Measurements from ENCODE around the gene GLIS1. TPM values are rescaled to one million over a fixed set of nuclear protein-coding genes. Genes with fewer than 3 reads are reported as not detected.

GLIS1 gene
- total RNA-seq, 1 donor from 2014 or later: 0.16 TPM

- H3K9me3 ChIP-seq (replicated peaks): no peaks in the 10 kb centered on the region
- TF ChIP-seq CTCF (IDR thresholded peaks at IDR 0.05; ENCODE audit: borderline replicate concordance): no peak
- H3K27ac ChIP-seq (replicated peaks): no peak overlapping the region
- intact Hi-C loops (cut with micrococcal nuclease): no loop called here
- no peaks in the 10 kb centered on the region for H3K4me1 ChIP-seq
- no peak overlapping the region for H3K4me3 ChIP-seq
- H3K27me3 ChIP-seq (ENCODE audit: low read depth): peaks cover 44% of the 10 kb centered on the region
- DNase-seq: no peak
- H3K36me3 ChIP-seq: no peaks in the 10 kb centered on the region
Measured at GRCh38 chr1:53576866-53577760, 161.9 kb downstream of the GLIS1 start.

DNA sequence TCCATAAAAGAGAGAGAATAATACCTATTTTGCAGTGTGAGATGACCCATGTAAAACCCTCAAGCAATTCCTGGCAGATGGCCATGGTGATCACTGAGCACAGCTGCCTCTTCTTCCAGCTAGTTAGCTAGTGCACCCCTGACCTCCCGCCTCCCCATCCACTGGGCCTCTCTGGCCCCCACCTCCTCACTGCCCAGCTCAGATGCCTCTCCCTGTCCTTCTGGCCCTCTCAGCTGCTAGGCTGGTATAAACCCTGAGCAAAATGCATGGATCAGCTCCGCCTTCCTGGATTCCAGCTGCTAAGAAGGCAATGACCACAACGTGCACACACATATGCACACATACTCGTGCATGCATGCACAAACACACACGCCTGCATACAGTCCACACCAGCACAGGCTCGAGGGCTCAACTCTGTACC is 162.6 kb downstream of the GLIS1 start:
- DNase-seq: no peak

DNA sequence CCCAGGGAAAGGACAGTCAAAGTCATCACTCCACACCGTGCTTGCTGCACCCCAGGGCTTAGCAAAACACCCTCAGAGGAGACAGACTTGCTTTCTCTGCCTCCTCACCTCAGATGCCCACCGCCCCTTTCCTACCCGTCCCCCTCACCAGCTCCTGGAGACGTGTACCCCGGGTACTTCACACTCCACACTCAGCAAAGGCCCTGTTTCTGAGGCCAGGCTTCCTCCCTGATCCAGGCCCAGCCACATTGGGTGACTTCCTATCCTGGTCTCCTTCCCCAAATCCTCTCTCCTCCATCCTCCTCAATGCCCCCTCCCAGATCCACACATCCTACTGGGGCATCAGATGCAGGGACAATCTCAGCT is 163.0 kb downstream of the GLIS1 start:
- Histone ChIP-seq H3K4me1 (no peaks in the 10 kb centered on the region), H3K4me3 (no peak overlapping the region), H3K9me3 (replicated peaks) (no peaks in the 10 kb centered on the region), H3K27me3 (ENCODE audit: low read depth) (peaks cover 41% of the 10 kb centered on the region), H3K27ac (replicated peaks) (no peak overlapping the region), H3K36me3 (no peaks in the 10 kb centered on the region)
- no peak for TF ChIP-seq CTCF (IDR thresholded peaks at IDR 0.05; ENCODE audit: borderline replicate concordance)
- DNase-seq: no peak
- intact Hi-C loops (cut with micrococcal nuclease): no loop called here

More for the DNA sequence above, 162.6 kb downstream of the GLIS1 start:
- no peak for TF ChIP-seq CTCF (IDR thresholded peaks at IDR 0.05; ENCODE audit: borderline replicate concordance)
- intact Hi-C loops (cut with micrococcal nuclease): no loop called here
- no peak overlapping the region for H3K4me3 ChIP-seq
- H3K4me1 ChIP-seq: no peaks in the 10 kb centered on the region
- H3K36me3 ChIP-seq: no peaks in the 10 kb centered on the region
- no peaks in the 10 kb centered on the region for H3K9me3 ChIP-seq (replicated peaks)
- peaks cover 44% of the 10 kb centered on the region for H3K27me3 ChIP-seq (ENCODE audit: low read depth)
- H3K27ac ChIP-seq (replicated peaks): no peak overlapping the region

DNA sequence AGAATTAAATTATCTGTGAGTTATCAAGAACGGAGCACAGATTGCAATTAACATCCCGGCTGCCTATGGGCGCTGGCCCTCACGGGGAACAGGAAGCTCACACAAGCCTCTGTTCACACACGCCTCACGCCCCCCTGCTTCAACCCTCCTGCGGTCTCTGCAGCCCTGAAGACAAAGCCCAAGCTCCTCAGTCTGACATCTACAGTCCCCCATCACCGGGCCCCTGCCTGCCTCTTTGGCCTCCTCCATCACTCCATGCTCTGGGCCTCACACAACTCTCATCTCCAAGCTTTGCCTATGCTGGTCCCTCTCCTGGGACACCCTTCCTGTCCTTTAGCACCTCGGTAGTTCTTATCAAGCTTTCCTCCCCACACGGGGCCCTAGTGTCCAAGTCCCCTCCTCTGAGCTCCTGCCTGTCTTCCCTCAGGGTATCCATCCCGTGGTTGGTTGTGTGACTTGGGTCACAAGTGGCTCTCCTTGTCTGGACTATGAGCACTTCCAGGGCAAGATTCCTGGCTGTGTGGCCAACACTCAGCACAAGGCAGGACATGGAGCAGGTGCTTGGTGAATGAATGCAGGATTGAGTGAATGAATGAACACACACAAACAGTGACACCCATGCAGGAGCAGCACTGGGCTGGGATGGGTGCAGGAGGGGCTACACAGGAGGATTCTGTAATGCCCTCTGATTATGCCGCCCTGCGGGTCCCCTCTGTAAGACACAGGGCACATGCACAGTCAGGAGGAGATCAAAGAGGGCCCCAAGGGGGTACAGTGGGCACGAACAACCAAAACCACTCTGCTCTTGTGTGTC is 163.6 kb downstream of the GLIS1 start:
- Histone ChIP-seq H3K27me3 (ENCODE audit: low read depth) (peaks cover 35% of the 10 kb centered on the region), H3K4me1 (no peaks in the 10 kb centered on the region), H3K4me3 (no peak overlapping the region), H3K9me3 (replicated peaks) (no peaks in the 10 kb centered on the region), H3K36me3 (no peaks in the 10 kb centered on the region), H3K27ac (replicated peaks) (no peak overlapping the region)
- DNase-seq: no peak
- TF ChIP-seq CTCF (IDR thresholded peaks at IDR 0.05; ENCODE audit: borderline replicate concordance): no peak
- intact Hi-C loops (cut with micrococcal nuclease): no loop called here

- no peak for DNase-seq
- TF ChIP-seq CTCF (IDR thresholded peaks at IDR 0.05; ENCODE audit: borderline replicate concordance): no peak
- intact Hi-C loops (cut with micrococcal nuclease): no loop called here
- Histone ChIP-seq H3K4me3 (no peak overlapping the region), H3K27ac (replicated peaks) (no peak overlapping the region), H3K27me3 (ENCODE audit: low read depth) (peaks cover 28% of the 10 kb centered on the region), H3K9me3 (replicated peaks) (no peaks in the 10 kb centered on the region), H3K4me1 (no peaks in the 10 kb centered on the region), H3K36me3 (no peaks in the 10 kb centered on the region)
Measured at GRCh38 chr1:53574621-53575020, 164.3 kb downstream of the GLIS1 start.
